ENCODE measurements around the gene TRIM27.
A peak's percentile ranks its signal among the peaks of the same experiment; 100 is the strongest.
"Not testable (repeated sequence)": the region's sequence is repeated elsewhere in the genome, so short reads cannot be mapped to it uniquely, and the experiment has no call there.

The TRIM27 gene

DNA sequence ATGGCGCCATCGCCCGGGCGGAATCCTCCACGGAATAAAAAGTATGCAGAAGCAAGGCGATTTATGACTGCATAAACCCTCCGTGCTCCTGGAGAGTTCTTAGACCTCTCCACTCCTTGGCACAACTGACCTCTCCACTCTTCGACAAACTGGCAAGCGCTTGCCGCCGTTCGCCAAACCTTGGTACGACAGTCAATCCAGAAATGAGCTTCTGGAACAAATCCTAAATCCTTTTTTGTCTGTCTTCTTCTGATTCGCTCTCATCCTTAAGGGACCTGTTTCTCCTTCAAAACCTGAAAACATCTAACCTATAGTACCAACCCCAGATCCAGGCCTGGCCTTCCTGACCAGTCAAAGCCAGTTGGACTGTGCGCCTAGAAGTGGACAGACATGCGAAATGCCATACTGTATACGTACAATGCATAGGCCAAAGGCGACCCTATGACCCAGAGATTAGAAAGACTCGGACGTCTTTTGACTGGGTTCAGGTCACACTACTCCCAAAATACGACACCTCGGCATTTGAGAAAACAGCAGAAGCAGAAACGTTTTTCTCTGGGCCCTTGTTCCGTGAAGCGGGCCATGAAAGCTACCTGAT is 59.4 kb downstream of the TRIM27 start:
- no peak for DNase-seq (ENCODE audit: low read depth)

DNA sequence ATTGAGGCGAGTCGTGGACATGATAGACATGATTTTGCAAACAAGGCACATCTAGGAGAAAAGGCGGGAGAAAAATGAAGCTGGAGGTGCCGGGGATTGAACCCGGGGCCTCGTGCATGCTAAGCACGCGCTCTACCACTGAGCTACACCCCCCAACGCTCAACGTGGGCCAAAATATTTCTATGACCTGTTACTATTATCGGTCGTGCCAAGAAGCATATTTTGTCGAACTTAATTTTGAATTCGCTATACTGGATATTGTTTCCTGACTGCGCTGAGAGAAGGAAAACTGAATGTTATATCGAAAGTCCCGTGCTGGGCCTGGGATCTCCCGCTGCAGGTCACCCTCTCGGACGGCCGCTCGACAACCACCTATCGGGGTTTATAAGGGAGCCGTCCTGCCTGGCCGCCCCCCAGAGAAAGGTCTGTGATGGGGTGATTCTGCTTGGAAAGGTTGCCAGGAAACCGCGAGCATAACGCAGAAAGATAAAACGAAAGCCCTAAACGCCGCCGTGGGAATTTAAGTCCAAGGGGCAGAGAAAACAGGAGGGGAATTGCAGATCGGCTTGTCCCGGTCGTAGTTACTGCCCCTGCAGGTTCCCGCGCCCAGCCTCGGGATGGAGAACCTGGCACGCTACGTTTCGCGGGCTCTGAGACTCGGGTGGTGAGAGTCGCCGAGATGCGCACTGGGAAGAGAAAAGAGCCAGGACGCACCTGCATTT is 60.0 kb downstream of the TRIM27 start:
- DNase-seq (ENCODE audit: low read depth) = peak; percentile 78

DNA sequence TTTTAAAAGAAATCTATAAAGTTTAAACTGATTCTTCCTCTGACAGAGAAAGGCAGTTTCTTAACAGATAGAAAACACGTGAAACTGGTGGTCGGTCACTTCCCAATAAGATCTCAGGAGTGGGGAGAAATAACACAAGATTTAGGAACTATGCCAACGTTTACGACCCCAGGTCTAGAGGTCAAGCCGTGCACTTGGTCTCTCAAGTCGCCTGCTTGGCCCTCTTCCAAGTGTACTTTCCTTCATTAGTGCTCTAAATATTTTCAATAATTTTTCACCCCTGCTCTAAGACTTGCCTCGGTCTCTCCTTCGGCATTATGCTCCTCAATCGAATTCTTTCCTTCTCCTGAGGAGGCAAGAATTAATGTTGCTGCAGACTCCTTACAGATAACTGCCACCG is 61.7 kb downstream of the TRIM27 start:
- DNase-seq (ENCODE audit: low read depth) = no peak

DNA sequence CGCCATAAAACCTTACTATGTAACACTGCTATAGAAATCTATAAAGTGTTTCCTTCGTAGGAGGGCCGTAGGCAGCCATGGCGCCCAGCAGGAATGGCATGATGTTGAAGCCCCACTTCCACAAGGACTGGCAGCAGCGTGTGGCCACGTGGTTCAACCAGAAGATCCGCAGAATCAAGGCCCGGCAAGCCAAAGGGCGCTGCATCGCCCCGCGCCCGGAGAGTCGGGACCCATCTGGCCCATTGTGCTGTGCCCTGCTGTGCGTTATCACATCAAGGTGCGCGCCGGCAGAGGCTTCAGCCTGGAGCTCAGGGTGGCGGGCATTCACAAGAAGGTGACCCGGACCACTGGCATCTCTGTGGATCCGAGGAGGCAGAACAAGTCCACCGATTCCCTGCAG is 62.4 kb downstream of the TRIM27 start:
- DNase-seq (ENCODE audit: low read depth) = no peak

DNA sequence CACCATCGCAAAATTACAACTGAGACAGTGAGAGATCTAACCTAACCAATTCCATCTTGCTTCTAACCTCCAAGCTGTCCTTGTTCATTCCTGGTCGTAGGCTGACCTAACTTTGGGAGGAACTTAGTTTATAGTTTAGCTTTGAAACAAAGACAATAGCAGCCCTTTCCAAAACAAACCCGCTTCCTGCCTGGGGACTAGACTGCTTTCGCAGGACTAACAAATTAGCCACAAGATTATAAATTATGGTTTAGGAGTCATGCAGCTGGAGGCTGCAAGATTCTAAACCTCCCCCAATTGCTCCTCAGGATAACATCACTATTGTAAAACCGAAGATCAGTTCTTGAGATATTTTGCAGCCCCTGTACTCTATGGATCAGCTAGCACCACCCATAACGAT is 63.2 kb downstream of the TRIM27 start:
- no peak for DNase-seq (ENCODE audit: low read depth)

DNA sequence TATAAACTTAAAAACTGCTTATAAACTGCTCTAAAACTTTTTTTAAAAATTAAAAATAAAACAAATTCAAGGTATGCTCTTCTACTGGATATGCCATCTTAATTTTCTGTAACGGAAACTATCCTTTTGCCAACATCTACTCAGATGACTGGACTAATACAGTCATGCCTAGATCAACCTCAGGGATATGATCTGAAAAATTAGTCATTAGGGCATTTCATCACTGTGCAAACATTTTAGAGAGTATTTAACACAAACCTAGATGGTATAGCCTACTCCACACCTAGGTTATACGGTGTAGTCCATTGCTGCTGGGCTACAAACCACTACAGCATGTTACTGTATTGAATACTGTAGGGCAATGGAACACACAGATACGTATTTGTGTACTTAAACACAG is 64.8 kb downstream of the TRIM27 start:
- DNase-seq (ENCODE audit: low read depth) = no peak

DNA sequence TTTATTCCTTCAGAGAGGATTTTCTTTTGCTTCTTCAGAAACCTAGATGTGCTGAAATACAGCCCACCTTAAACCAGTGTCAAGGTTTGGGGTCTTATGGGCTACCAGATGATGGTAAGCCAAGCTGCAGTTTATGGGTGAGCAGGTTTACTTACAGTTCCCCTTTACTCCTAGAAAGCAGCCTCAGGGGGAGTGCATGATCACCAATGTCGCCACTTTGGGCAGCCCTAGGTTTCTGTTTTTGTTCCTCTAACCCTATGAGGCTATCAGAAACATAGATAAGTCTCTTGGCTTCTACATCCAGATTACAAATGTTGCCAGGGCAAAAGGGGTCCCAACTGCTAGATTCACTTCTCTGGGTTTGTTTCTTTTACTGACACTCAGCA is 67.2 kb downstream of the TRIM27 start:
- no peak for DNase-seq (ENCODE audit: low read depth)

DNA sequence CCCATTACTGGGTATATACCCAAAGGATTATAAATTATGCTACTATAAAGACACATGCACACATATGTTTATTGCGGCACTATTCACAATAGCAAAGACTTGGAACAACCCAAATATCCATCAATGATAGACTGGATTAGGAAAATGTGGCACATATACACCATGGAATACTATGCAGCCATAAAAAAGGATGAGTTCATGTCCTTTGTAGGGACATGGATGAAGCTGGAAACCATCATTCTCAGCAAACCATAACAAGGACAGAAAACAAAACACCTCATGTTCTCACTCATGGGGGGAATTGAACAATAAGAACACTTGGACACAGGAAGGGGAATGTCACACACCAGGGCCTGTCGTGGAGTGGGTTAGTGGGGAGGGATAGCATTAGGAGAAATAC is 69.4 kb downstream of the TRIM27 start:
- not testable (repeated sequence) for DNase-seq (ENCODE audit: low read depth)

All from activated T-cell treated with anti-CD3 and anti-CD28 coated beads for 48 hours (primary cell).